ES-I3 (cell line): ENCODE measurements around the gene CORIN.
"Not testable (repeated sequence)": the region's sequence is repeated elsewhere in the genome, so short reads cannot be mapped to it uniquely, and the experiment has no call there.

ENCODE experiments used
- H3K36me3 ChIP-seq: 2 replicates; pipeline ENCODE4 v1.6.1; 2013; ENCODE audit warnings: mild to moderate bottlenecking, low read length, control low read depth, moderate library complexity; ENCODE audit not compliant: insufficient read depth
- H3K4me1 ChIP-seq: 2 replicates; pipeline ENCODE4 v1.6.1; 2013; ENCODE audit warnings: mild to moderate bottlenecking, control low read depth, low read length; ENCODE audit not compliant: insufficient read depth
- H3K9ac ChIP-seq: 2 replicates; pipeline ENCODE4 v1.6.1; 2013; ENCODE audit warnings: low read depth, mild to moderate bottlenecking, low read length, moderate library complexity
- H3K9me3 ChIP-seq: 2 replicates; pipeline ENCODE4 v1.6.1; 2013; ENCODE audit warnings: mild to moderate bottlenecking, low read length, moderate library complexity; ENCODE audit not compliant: control insufficient read depth, insufficient read depth

CORIN gene

GRCh38 chr4:47577779-47578553 lies 259.9 kb downstream of the CORIN start:
- H3K9me3 ChIP-seq: no peaks in the 10 kb centered on the region
- H3K9ac ChIP-seq: no peak overlapping the region
- no peaks in the 10 kb centered on the region for H3K36me3 ChIP-seq
- H3K4me1 ChIP-seq: no peaks in the 10 kb centered on the region

- Histone ChIP-seq H3K9ac (no peak overlapping the region), H3K4me1 (no peaks in the 10 kb centered on the region), H3K9me3 (no peaks in the 10 kb centered on the region), H3K36me3 (no peaks in the 10 kb centered on the region)
These were observed 264.9 kb downstream of the CORIN start for GRCh38 chr4:47572981-47573380.

GRCh38 chr4:47570816-47571215 lies 267.1 kb downstream of the CORIN start:
- Histone ChIP-seq H3K9me3 (no peaks in the 10 kb centered on the region), H3K36me3 (no peaks in the 10 kb centered on the region), H3K9ac (no peak overlapping the region), H3K4me1 (no peaks in the 10 kb centered on the region)

- H3K4me1 ChIP-seq: no peaks in the 10 kb centered on the region
- no peak overlapping the region for H3K9ac ChIP-seq
- H3K36me3 ChIP-seq: no peaks in the 10 kb centered on the region
- H3K9me3 ChIP-seq: no peaks in the 10 kb centered on the region
These were observed 270.4 kb downstream of the CORIN start for GRCh38 chr4:47567511-47567910.

- Histone ChIP-seq H3K36me3 (no peaks in the 10 kb centered on the region), H3K9me3 (no peaks in the 10 kb centered on the region), H3K4me1 (no peaks in the 10 kb centered on the region), H3K9ac (no peak overlapping the region)
These were observed 270.9 kb downstream of the CORIN start for GRCh38 chr4:47566969-47567368.

GRCh38 chr4:47566566-47566965 lies 271.3 kb downstream of the CORIN start:
- H3K9ac ChIP-seq: no peak overlapping the region
- H3K36me3 ChIP-seq: no peaks in the 10 kb centered on the region
- H3K9me3 ChIP-seq: no peaks in the 10 kb centered on the region
- no peaks in the 10 kb centered on the region for H3K4me1 ChIP-seq

GRCh38 chr4:47562297-47562696 lies 275.6 kb downstream of the CORIN start:
- H3K9ac ChIP-seq: no peak overlapping the region
- H3K4me1 ChIP-seq: no peaks in the 10 kb centered on the region

GRCh38 chr4:47561331-47561730 lies 276.5 kb downstream of the CORIN start:
- H3K9ac ChIP-seq: no peak overlapping the region
- no peaks in the 10 kb centered on the region for H3K36me3 ChIP-seq
- no peaks in the 10 kb centered on the region for H3K9me3 ChIP-seq
- no peaks in the 10 kb centered on the region for H3K4me1 ChIP-seq

More at GRCh38 chr4:47562297-47562696, 275.6 kb downstream of the CORIN start:
- H3K9me3 ChIP-seq: no peaks in the 10 kb centered on the region
- H3K36me3 ChIP-seq: no peaks in the 10 kb centered on the region

GRCh38 chr4:47560682-47561081 lies 277.2 kb downstream of the CORIN start:
- Histone ChIP-seq H3K36me3 (no peaks in the 10 kb centered on the region), H3K4me1 (no peaks in the 10 kb centered on the region), H3K9ac (no peak overlapping the region), H3K9me3 (no peaks in the 10 kb centered on the region)

- Histone ChIP-seq H3K4me1 (no peaks in the 10 kb centered on the region), H3K9me3 (no peaks in the 10 kb centered on the region), H3K36me3 (no peaks in the 10 kb centered on the region), H3K9ac (no peak overlapping the region)
These were observed 280.6 kb downstream of the CORIN start for GRCh38 chr4:47557255-47557654.

GRCh38 chr4:47555920-47556319 lies 281.9 kb downstream of the CORIN start:
- H3K9me3 ChIP-seq, H3K36me3 ChIP-seq, H3K4me1 ChIP-seq, H3K9ac ChIP-seq: not testable (repeated sequence)

- H3K36me3 ChIP-seq: no peaks in the 10 kb centered on the region
- H3K9me3 ChIP-seq: no peaks in the 10 kb centered on the region; the same call in 1 of the 2 replicates
- H3K9ac ChIP-seq: no peak overlapping the region
- no peaks in the 10 kb centered on the region for H3K4me1 ChIP-seq
These were observed 284.3 kb downstream of the CORIN start for GRCh38 chr4:47553329-47554125.

GRCh38 chr4:47551682-47552081 lies 286.2 kb downstream of the CORIN start:
- H3K9me3 ChIP-seq: no peaks in the 10 kb centered on the region; the same call in 1 of the 2 replicates
- no peaks in the 10 kb centered on the region for H3K4me1 ChIP-seq
- no peak overlapping the region for H3K9ac ChIP-seq
- H3K36me3 ChIP-seq: no peaks in the 10 kb centered on the region

GRCh38 chr4:47550899-47551548 lies 286.8 kb downstream of the CORIN start:
- Histone ChIP-seq H3K36me3 (no peaks in the 10 kb centered on the region), H3K9me3 (no peaks in the 10 kb centered on the region; the same call in 1 of the 2 replicates), H3K4me1 (no peaks in the 10 kb centered on the region), H3K9ac (no peak overlapping the region)
